Mammary epithelial cell (primary cell): ENCODE measurements around the gene ARID1B.

Source experiments
- CTCF ChIP-seq, 2 donors: IDR thresholded peaks in 1 of 2; conservative IDR thresholded peaks in 1 of 2; 2 replicates each; pipeline ENCODE4 v1.5.1; 2011 to 2012; ENCODE audit warnings: inconsistent platforms in 2 of 2, low read length in 2 of 2, mild to moderate bottlenecking in 2 of 2, control low read depth in 1 of 2, low read depth in 1 of 2; ENCODE audit not compliant: insufficient read depth in 1 of 2; ENCODE audit errors: extremely low read depth in 1 of 2
- EZH2 ChIP-seq: IDR thresholded peaks from 2 replicates; pipeline ENCODE4 v1.6.1; 2012; ENCODE audit warnings: low read length, inconsistent platforms, borderline replicate concordance

GRCh38 chr6:157187182-157188083 lies 410.3 kb downstream of the ARID1B start:
- no peak for TF ChIP-seq CTCF (conservative IDR thresholded peaks at IDR 0.05 in 1 of 2, IDR thresholded peaks at IDR 0.05 in 1 of 2; ENCODE audit: extremely low read depth in 1 of 2, insufficient read depth in 1 of 2, low read depth in 1 of 2, low read length in 2 of 2)
- no peak for TF ChIP-seq EZH2
